ENCODE results near the gene DNM2. TPM values are rescaled to one million over a fixed set of nuclear protein-coding genes. Genes with fewer than 3 reads are reported as not detected.
A peak's percentile ranks its signal among the peaks of the same experiment; 100 is the strongest.

Gene DNM2
- total RNA-seq, 1 donor, result 102 TPM

DNA sequence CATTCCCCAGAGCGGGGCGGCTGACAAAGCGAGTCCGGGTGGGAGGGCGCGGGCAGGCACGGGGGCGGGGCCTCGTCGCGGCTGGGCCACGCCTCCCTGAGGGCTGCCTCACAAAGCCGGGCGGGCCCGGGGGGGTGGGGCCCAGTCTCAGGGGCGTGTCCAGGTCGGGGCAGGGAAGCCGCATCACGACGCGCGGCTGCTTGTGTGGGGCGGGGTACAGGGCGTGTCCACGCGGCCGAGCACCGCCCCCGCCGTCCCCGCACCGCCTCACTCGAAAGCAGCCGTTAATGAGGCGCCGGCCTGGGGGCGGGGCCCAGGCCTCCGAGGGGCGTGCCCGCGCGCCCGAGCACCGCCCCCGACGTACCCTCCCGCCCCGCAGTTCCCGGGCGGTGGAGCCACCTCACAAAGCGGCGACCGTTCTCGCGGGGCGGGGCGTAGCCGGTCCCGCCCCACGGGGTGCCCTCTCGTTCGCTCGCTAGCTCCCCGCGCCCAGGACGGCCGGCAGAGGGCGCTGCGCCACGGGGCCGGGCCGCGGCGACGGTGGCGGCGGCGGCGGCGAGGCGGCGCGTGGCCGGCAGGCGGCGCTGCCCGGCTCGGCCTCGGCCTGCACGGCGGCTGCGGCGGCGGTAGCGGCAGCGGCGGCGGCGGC, 153.2 kb downstream of the DNM2 start, which contains the start of gene CARM1:
Gene CARM1 (plus strand): TSS at position 599 of the 649 bp plus-strand sequence. CDS start 150 bp downstream, outside the sequence.
- Histone ChIP-seq H3K27ac (ENCODE audit: low read depth, low read length) (peak within 1 kb of the TSS; percentile 61), H3K4me2 (ENCODE audit: insufficient read depth, low read length) (peak within 1 kb of the TSS; percentile 96), H4K20me1 (ENCODE audit: insufficient read depth, low read length) (peaks cover 11% of the 10 kb centered on the region), H3K36me3 (ENCODE audit: insufficient read depth, low read length) (no peaks in the 10 kb centered on the region), H2AFZ (ENCODE audit: low read length) (peak within 1 kb of the TSS; percentile 93), H3K79me2 (ENCODE audit: insufficient read depth, low read length) (peaks cover 43% of the 10 kb centered on the region), H3K4me3 (ENCODE audit: insufficient read depth, low read length) (peak within 1 kb of the TSS; percentile 89), H3K27me3 (ENCODE audit: insufficient read depth, low read length) (no peaks in the 10 kb centered on the region), H3K4me1 (ENCODE audit: insufficient read depth, low read length) (peaks cover 12% of the 10 kb centered on the region), H3K9me3 (ENCODE audit: low read depth, low read length) (no peaks in the 10 kb centered on the region)
- TF ChIP-seq, protein P1, sequence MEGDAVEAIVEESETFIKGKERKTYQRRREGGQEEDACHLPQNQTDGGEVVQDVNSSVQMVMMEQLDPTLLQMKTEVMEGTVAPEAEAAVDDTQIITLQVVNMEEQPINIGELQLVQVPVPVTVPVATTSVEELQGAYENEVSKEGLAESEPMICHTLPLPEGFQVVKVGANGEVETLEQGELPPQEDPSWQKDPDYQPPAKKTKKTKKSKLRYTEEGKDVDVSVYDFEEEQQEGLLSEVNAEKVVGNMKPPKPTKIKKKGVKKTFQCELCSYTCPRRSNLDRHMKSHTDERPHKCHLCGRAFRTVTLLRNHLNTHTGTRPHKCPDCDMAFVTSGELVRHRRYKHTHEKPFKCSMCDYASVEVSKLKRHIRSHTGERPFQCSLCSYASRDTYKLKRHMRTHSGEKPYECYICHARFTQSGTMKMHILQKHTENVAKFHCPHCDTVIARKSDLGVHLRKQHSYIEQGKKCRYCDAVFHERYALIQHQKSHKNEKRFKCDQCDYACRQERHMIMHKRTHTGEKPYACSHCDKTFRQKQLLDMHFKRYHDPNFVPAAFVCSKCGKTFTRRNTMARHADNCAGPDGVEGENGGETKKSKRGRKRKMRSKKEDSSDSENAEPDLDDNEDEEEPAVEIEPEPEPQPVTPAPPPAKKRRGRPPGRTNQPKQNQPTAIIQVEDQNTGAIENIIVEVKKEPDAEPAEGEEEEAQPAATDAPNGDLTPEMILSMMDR (IDR thresholded peaks at IDR 0.05; ENCODE audit: extremely low read depth, low read depth, low read length), result peak; percentile 43
- peak; percentile 100 for DNase-seq (ENCODE audit: insufficient read length, low spot score, missing footprints)

GRCh38 chr19:10871711-10872545, 154.0 kb downstream of the DNM2 start:
- H3K79me2 ChIP-seq (ENCODE audit: insufficient read depth, low read length), result peaks cover 52% of the 10 kb centered on the region
- TF ChIP-seq, protein P1 (IDR thresholded peaks at IDR 0.05; ENCODE audit: extremely low read depth, low read depth, low read length), result no peak

GRCh38 chr19:10872546-10873107, 154.7 kb downstream of the DNM2 start:
- Histone ChIP-seq H3K79me2 (ENCODE audit: insufficient read depth, low read length) (peaks cover 58% of the 10 kb centered on the region), H3K27ac (ENCODE audit: low read depth, low read length) (peak overlapping the region; percentile 61)
- TF ChIP-seq, protein P1 (IDR thresholded peaks at IDR 0.05; ENCODE audit: extremely low read depth, low read depth, low read length), result no peak

More at GRCh38 chr19:10871711-10872545, 154.0 kb downstream of the DNM2 start:
- Histone ChIP-seq H3K9me3 (ENCODE audit: low read depth, low read length) (no peaks in the 10 kb centered on the region), H3K27ac (ENCODE audit: low read depth, low read length) (peak overlapping the region; percentile 61), H3K36me3 (ENCODE audit: insufficient read depth, low read length) (no peaks in the 10 kb centered on the region), H3K4me1 (ENCODE audit: insufficient read depth, low read length) (peaks cover 12% of the 10 kb centered on the region), H3K4me3 (ENCODE audit: insufficient read depth, low read length) (peak overlapping the region; percentile 89), H2AFZ (ENCODE audit: low read length) (peak overlapping the region; percentile 69), H3K4me2 (ENCODE audit: insufficient read depth, low read length) (peak overlapping the region; percentile 96), H4K20me1 (ENCODE audit: insufficient read depth, low read length) (peaks cover 19% of the 10 kb centered on the region), H3K27me3 (ENCODE audit: insufficient read depth, low read length) (no peaks in the 10 kb centered on the region)
- peak; percentile 94 for DNase-seq (ENCODE audit: insufficient read length, low spot score, missing footprints)

More at GRCh38 chr19:10872546-10873107, 154.7 kb downstream of the DNM2 start:
- H3K9me3 ChIP-seq (ENCODE audit: low read depth, low read length), result no peaks in the 10 kb centered on the region
- H3K4me3 ChIP-seq (ENCODE audit: insufficient read depth, low read length), result peak overlapping the region; percentile 89
- no peaks in the 10 kb centered on the region for H3K36me3 ChIP-seq (ENCODE audit: insufficient read depth, low read length)
- peaks cover 20% of the 10 kb centered on the region for H4K20me1 ChIP-seq (ENCODE audit: insufficient read depth, low read length)
- H2AFZ ChIP-seq (ENCODE audit: low read length), result peak overlapping the region; percentile 69
- H3K4me1 ChIP-seq (ENCODE audit: insufficient read depth, low read length), result peaks cover 12% of the 10 kb centered on the region
- DNase-seq (ENCODE audit: insufficient read length, low spot score, missing footprints), result peak; percentile 65
- peak overlapping the region; percentile 96 for H3K4me2 ChIP-seq (ENCODE audit: insufficient read depth, low read length)
- no peaks in the 10 kb centered on the region for H3K27me3 ChIP-seq (ENCODE audit: insufficient read depth, low read length)

All from osteoblast (primary cell).